Measurements from ENCODE around the gene DDRGK1. TPM values are rescaled to one million over a fixed set of nuclear protein-coding genes. Genes with fewer than 3 reads are reported as not detected.

Gene DDRGK1
- total RNA-seq, 1 donor from 2014 or later, result 108 TPM

DNA sequence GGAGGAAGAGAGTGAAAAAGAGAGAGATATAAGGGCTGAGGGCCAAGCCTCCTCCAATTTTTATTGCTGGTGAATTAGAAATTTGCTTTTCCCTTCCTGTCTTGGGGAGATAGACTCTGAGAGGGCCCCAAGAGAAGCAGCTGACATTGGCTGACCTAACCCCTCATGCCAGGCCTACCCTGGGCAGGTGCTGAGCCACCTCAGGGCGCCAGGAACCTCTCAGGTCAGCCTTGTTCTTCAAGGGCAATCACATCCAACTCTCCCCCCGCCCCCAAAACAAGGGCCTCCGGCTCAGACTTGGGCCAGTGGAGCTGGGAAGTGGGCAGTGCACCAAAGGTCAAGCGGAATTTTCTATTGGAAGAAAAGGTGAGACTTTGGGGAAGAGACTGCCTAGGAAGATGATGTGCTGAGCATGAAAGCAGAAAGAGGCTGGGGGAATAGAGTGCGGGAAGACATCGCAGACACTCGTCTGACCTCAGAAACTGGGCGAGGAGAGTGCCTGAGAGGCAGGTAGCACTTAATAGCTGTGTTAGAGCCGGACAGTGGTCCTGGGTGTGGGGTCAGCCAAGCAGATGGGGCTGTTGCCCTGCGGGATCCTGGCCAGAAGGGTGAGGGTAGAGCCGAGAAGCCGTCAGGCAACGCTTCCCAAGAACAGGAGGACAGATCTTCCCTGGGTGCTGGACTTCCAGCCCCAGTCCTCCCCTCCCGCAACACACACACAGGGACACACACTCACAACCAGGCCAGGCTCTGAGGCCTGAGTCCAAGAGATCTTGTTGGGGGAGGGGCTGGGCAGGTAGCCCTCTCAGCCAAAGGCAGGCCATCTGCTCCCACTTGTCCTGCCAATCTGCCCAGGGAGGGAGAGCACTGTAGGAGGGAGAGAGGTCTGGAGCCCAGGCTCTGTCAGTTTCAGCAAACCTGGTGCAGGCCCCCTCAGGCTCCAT lies 41.1 kb downstream of the DDRGK1 start:
- Histone ChIP-seq H3K4me3 (ENCODE audit: low read depth, low read length) (no peak overlapping the region), H3K27me3 (ENCODE audit: control insufficient read depth, insufficient read depth, low read length) (peaks cover 10% of the 10 kb centered on the region), H3K36me3 (ENCODE audit: control insufficient read depth, insufficient read depth, low read length) (no peaks in the 10 kb centered on the region)
- no peak for DNase-seq (ENCODE audit: low read depth)
- TF ChIP-seq, protein P1, sequence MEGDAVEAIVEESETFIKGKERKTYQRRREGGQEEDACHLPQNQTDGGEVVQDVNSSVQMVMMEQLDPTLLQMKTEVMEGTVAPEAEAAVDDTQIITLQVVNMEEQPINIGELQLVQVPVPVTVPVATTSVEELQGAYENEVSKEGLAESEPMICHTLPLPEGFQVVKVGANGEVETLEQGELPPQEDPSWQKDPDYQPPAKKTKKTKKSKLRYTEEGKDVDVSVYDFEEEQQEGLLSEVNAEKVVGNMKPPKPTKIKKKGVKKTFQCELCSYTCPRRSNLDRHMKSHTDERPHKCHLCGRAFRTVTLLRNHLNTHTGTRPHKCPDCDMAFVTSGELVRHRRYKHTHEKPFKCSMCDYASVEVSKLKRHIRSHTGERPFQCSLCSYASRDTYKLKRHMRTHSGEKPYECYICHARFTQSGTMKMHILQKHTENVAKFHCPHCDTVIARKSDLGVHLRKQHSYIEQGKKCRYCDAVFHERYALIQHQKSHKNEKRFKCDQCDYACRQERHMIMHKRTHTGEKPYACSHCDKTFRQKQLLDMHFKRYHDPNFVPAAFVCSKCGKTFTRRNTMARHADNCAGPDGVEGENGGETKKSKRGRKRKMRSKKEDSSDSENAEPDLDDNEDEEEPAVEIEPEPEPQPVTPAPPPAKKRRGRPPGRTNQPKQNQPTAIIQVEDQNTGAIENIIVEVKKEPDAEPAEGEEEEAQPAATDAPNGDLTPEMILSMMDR (IDR thresholded peaks at IDR 0.05; ENCODE audit: insufficient read depth, low read length, poor library complexity, severe bottlenecking), result no peak

DNA sequence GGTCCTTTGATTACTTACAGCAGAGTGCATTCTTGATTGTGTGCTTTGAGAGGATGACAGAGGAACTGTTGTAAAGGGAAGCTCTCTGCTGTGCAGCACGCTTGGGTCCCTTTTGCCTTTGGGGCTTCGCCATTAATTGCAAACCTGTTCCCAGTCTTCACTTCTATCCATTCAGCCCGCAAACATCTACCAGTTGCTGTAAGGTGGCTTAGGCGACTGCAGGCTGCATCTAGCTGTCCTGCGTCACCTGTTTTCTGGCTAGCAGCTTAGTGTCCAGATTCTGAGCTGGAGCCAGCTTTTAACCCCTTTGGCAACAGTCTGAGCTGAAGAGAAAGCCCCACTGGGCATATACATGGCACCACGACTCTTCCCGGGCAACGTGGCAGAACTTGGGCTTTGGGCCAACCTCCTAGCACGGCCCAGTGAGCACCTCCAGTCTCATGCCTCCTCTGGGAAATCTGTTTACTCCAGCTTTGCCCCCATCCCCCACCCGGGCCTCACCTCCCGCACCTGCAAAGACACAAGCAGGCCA lies 42.3 kb downstream of the DDRGK1 start:
- Histone ChIP-seq H3K27me3 (ENCODE audit: control insufficient read depth, insufficient read depth, low read length) (no peaks in the 10 kb centered on the region), H3K4me3 (ENCODE audit: low read depth, low read length) (no peak overlapping the region), H3K36me3 (ENCODE audit: control insufficient read depth, insufficient read depth, low read length) (no peaks in the 10 kb centered on the region)
- TF ChIP-seq, protein P1 (IDR thresholded peaks at IDR 0.05; ENCODE audit: insufficient read depth, low read length, poor library complexity, severe bottlenecking), result no peak
- DNase-seq (ENCODE audit: low read depth), result no peak

DNA sequence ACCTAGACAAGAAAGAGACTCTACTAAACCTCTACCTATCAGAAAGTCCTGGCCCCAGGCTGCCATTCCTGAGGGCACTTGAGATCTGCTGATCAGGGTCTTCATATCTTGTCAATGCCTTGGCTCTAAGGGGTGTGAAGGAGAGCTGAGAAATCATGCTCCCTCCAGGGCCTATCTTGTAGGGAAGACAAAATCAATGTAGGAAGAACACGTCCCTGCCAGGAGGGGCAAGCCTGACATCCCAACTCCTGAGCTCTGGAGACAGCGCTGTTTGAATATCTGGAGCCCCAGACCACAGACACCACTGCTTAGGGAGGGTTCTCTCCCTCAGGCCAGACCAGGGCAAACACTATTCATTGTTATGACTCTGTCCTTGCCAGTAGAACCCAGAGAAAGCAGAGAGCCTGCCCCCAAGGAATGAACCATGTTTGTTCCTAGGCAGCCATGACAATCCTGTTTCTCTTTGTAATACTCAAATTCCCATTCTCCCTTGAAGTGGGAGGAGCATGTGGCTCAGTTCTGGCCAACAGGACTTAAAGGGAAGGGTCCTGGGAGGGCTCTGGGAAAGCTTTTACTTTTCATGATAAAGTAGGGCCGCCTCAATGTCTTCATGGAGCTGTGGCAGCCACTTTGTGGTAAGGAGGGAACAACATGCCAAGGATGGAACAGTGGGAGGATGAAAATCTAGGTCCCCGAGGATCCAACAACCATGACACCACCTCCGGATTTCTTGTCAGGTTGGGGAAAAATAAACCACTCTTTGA lies 43.0 kb downstream of the DDRGK1 start:
- Histone ChIP-seq H3K36me3 (ENCODE audit: control insufficient read depth, insufficient read depth, low read length) (no peaks in the 10 kb centered on the region), H3K27me3 (ENCODE audit: control insufficient read depth, insufficient read depth, low read length) (no peaks in the 10 kb centered on the region), H3K4me3 (ENCODE audit: low read depth, low read length) (no peak overlapping the region)
- TF ChIP-seq, protein P1 (IDR thresholded peaks at IDR 0.05; ENCODE audit: insufficient read depth, low read length, poor library complexity, severe bottlenecking), result no peak
- DNase-seq (ENCODE audit: low read depth), result no peak

GRCh38 chr20:3160418-3160817 lies 44.1 kb downstream of the DDRGK1 start:
- no peak for DNase-seq (ENCODE audit: low read depth)
- Histone ChIP-seq H3K27me3 (ENCODE audit: control insufficient read depth, insufficient read depth, low read length) (no peaks in the 10 kb centered on the region), H3K36me3 (ENCODE audit: control insufficient read depth, insufficient read depth, low read length) (no peaks in the 10 kb centered on the region), H3K4me3 (ENCODE audit: low read depth, low read length) (no peak overlapping the region)
- TF ChIP-seq, protein P1 (IDR thresholded peaks at IDR 0.05; ENCODE audit: insufficient read depth, low read length, poor library complexity, severe bottlenecking), result no peak

- H3K27me3 ChIP-seq (ENCODE audit: control insufficient read depth, insufficient read depth, low read length), result no peaks in the 10 kb centered on the region
- TF ChIP-seq, protein P1 (IDR thresholded peaks at IDR 0.05; ENCODE audit: insufficient read depth, low read length, poor library complexity, severe bottlenecking), result no peak
- no peak for DNase-seq (ENCODE audit: low read depth)
- H3K36me3 ChIP-seq (ENCODE audit: control insufficient read depth, insufficient read depth, low read length), result no peaks in the 10 kb centered on the region
- peak overlapping the region; percentile 80 for H3K4me3 ChIP-seq (ENCODE audit: low read depth, low read length)
Observed at GRCh38 chr20:3158968-3159431, 45.5 kb downstream of the DDRGK1 start.
